Fibroblast of the conjunctiva (primary cell): Measurements from ENCODE around the gene MAN1C1.
A peak's percentile ranks its signal among the peaks of the same experiment; 100 is the strongest.
"Not testable (repeated sequence)": the region's sequence is repeated elsewhere in the genome, so short reads cannot be mapped to it uniquely, and the experiment has no call there.

ENCODE experiments used
- DNase-seq: peaks from one replicate; pipeline ENCODE4 v3.0.0-alpha.2; 2010; ENCODE audit warnings: low read depth

The MAN1C1 gene

GRCh38 chr1:25583519-25584370 lies 32.8 kb upstream of the MAN1C1 start:
- DNase-seq: no peak

- DNase-seq: no peak
Measured at GRCh38 chr1:25586181-25586588, 30.4 kb upstream of the MAN1C1 start.

GRCh38 chr1:25587290-25587689 lies 29.3 kb upstream of the MAN1C1 start:
- no peak for DNase-seq

GRCh38 chr1:25588224-25588623 lies 28.4 kb upstream of the MAN1C1 start:
- not testable (repeated sequence) for DNase-seq

- not testable (repeated sequence) for DNase-seq
Measured at GRCh38 chr1:25588786-25589185, 27.8 kb upstream of the MAN1C1 start.

- no peak for DNase-seq
Measured at GRCh38 chr1:25590096-25590824, 26.3 kb upstream of the MAN1C1 start.

- no peak for DNase-seq
Measured at GRCh38 chr1:25593861-25594260, 22.7 kb upstream of the MAN1C1 start.

GRCh38 chr1:25594971-25595370 lies 21.6 kb upstream of the MAN1C1 start:
- no peak for DNase-seq

GRCh38 chr1:25596641-25597040 lies 19.9 kb upstream of the MAN1C1 start:
- not testable (repeated sequence) for DNase-seq

- no peak for DNase-seq
Measured at GRCh38 chr1:25598879-25599278, 17.7 kb upstream of the MAN1C1 start.

GRCh38 chr1:25599969-25600610 lies 16.5 kb upstream of the MAN1C1 start:
- no peak for DNase-seq

GRCh38 chr1:25600971-25601699 lies 15.5 kb upstream of the MAN1C1 start:
- DNase-seq: not testable (repeated sequence)

- not testable (repeated sequence) for DNase-seq
Measured at GRCh38 chr1:25603779-25604538, 12.6 kb upstream of the MAN1C1 start.

GRCh38 chr1:25607123-25607522 lies 9.5 kb upstream of the MAN1C1 start:
- DNase-seq: no peak

GRCh38 chr1:25608488-25609178 lies 8.0 kb upstream of the MAN1C1 start:
- peak; percentile 55 for DNase-seq

GRCh38 chr1:25609921-25610320 lies 6.7 kb upstream of the MAN1C1 start:
- no peak for DNase-seq

- no peak for DNase-seq
Measured at GRCh38 chr1:25610822-25611630, 5.6 kb upstream of the MAN1C1 start.

GRCh38 chr1:25611843-25612242 lies 4.7 kb upstream of the MAN1C1 start:
- DNase-seq: no peak

- DNase-seq: no peak
Measured at GRCh38 chr1:25612421-25612820, 4.2 kb upstream of the MAN1C1 start.

GRCh38 chr1:25613091-25613490 lies 3.5 kb upstream of the MAN1C1 start:
- no peak for DNase-seq
